HUES6 (cell line): ENCODE results near the gene ANKFN1.

Experiments
- H3K27ac ChIP-seq: 2 replicates; pipeline ENCODE4 v1.7.0; 2013; ENCODE audit warnings: low read depth, mild to moderate bottlenecking, low read length, inconsistent platforms
- H3K27me3 ChIP-seq: 2 replicates; pipeline ENCODE4 v1.6.1; 2013; ENCODE audit warnings: low read length; ENCODE audit not compliant: control insufficient read depth, insufficient read depth
- H3K36me3 ChIP-seq: 2 replicates; pipeline ENCODE4 v1.6.1; 2013; ENCODE audit warnings: low read length; ENCODE audit not compliant: control insufficient read depth, insufficient read depth
- H3K4me1 ChIP-seq: 2 replicates; pipeline ENCODE4 v1.6.1; 2013; ENCODE audit warnings: low read length; ENCODE audit not compliant: control insufficient read depth, insufficient read depth
- H3K4me3 ChIP-seq: 2 replicates; pipeline ENCODE4 v1.5.1; 2013; ENCODE audit warnings: low read depth, low read length
- H3K9ac ChIP-seq: one replicate; pipeline ENCODE4 v1.6.1; 2013; ENCODE audit warnings: mild to moderate bottlenecking, low read length
- H3K9me3 ChIP-seq: 2 replicates; pipeline ENCODE4 v1.6.1; 2013; ENCODE audit warnings: low read depth, low read length; ENCODE audit not compliant: control insufficient read depth, insufficient read depth

Gene ANKFN1

DNA sequence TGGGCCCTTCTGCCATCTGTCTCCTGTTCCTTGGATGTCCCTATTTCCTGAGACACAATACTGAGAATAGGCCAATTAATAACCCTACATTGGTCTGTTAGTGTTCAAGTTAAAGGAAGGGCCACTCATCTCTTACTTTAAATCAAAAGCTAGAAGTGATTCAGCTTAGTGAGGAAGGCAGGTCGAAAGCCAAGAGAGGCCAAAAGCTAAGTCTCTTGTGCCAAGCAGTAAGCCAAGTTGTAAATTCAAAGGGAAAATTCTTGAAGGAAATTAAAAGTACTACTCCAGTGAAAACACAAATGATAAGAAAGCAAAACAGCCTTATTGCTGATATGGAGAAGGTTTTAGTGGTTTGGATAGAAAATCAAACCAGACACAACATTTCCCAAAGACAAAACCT lies 28.8 kb downstream of the ANKFN1 start:
- Histone ChIP-seq H3K9ac (no peak overlapping the region), H3K4me3 (no peak overlapping the region), H3K27ac (no peak overlapping the region)

DNA sequence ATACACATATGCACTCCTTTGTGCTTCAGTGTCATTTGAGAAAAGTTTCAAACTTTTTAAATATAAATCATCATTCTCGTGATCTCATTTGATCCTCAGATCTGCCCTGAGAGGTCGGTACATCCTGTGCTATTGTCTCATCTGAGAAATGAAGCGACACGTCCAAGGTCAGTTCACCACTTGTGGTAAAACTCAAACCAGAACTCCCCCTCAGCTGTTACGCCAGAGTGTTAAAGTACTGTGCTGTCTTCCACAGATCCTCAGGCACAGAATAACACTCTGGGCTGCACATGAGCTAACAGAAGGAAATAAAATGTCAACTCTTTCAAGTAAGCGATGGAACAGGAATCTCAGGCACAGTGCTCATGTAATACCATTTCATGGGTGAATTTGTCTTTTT lies 31.4 kb downstream of the ANKFN1 start:
- Histone ChIP-seq H3K27ac (no peak overlapping the region), H3K9ac (no peak overlapping the region), H3K27me3 (no peaks in the 10 kb centered on the region), H3K9me3 (no peaks in the 10 kb centered on the region), H3K4me3 (no peak overlapping the region), H3K36me3 (no peaks in the 10 kb centered on the region), H3K4me1 (no peaks in the 10 kb centered on the region)

More for the DNA sequence above, 28.8 kb downstream of the ANKFN1 start:
- Histone ChIP-seq H3K9me3 (no peaks in the 10 kb centered on the region), H3K4me1 (no peaks in the 10 kb centered on the region), H3K27me3 (no peaks in the 10 kb centered on the region), H3K36me3 (no peaks in the 10 kb centered on the region)

DNA sequence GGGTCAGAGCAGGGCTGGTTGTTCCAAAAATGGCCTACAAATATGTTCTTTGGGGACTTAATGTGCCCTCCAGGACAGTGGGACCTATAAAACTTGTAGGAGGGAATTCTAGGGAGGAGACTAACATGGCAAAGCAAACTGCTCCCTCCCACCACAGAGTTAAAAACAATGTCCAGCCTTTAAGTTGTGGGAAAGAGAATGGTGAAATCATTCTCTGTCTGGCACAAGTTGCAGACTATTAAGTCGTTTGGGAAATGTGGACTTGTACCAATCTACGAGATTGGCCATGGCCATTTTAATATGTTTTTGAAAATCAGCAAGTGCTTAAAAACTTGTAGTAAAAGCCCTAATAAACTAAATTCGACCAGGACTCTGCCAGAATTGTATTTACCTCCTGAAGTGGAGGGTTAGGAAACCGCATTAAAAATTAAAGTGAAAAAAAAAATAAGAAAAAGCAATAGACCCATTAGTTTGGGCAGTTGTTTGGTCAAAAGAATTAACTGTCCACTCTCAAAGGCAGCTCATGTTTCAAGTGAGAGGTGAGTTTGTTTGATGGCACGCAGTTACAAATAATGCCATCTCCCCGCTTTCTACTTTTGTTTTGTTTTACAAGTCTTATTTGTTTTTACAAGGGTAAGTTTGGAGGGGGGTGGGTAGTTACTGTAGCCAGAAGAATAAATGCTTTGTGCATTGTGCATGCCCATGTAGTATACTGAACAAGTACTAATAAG lies 32.4 kb downstream of the ANKFN1 start:
- Histone ChIP-seq H3K36me3 (no peaks in the 10 kb centered on the region), H3K4me3 (no peak overlapping the region), H3K9me3 (no peaks in the 10 kb centered on the region), H3K27ac (no peak overlapping the region), H3K4me1 (no peaks in the 10 kb centered on the region), H3K27me3 (no peaks in the 10 kb centered on the region), H3K9ac (no peak overlapping the region)

DNA sequence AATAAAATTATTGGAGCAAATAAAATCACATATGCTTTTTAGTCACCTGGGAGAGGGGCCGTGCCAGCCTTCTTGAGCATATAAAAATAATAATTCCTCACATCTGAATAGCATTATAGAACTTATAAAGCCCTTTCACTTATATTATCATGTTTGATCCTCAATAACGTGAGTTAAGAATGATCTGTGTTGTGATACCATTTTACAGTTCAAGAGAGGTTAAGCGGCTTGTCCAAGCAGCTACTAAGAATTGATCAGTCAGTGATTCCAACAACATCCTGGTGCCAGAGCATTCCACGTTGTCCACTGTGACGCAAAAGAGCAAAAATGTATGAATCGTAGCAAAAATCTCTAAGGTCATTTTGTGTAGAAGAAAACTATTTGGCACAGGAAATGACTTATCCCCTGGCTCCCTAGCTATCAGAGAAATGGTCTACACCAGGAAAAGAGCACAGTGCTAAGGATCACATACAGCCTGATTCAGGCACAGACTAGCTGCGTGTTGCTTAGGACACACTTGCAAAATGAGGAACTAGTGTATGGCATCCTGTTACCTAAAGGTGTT lies 33.0 kb downstream of the ANKFN1 start:
- Histone ChIP-seq H3K4me1 (no peaks in the 10 kb centered on the region), H3K9ac (no peak overlapping the region), H3K27me3 (no peaks in the 10 kb centered on the region), H3K4me3 (no peak overlapping the region), H3K36me3 (no peaks in the 10 kb centered on the region), H3K27ac (no peak overlapping the region), H3K9me3 (no peaks in the 10 kb centered on the region)

DNA sequence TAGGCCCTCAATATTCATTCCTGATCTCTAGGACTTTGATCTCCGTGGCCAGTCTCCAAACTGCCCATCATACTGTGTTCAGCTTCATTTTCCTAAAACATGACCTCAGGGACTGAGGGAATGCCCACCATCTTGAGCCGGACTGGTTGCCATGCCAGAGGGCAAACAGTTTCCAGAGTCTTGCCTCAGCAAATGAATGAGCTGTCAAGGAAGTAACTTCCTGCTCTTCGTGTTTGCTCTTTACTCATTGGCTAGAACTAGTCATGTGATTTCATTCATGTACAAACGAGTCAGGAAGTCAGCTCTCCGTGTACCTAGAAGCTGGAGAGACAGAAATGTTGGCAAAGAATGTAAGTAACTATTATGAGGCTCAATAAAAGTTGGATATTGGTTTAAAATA lies 50.2 kb downstream of the ANKFN1 start:
- H3K9ac ChIP-seq, result no peak overlapping the region
- no peaks in the 10 kb centered on the region for H3K27me3 ChIP-seq
- no peak overlapping the region for H3K4me3 ChIP-seq
- peaks cover 3% of the 10 kb centered on the region; the same call in 1 of the 2 replicates for H3K9me3 ChIP-seq
- H3K27ac ChIP-seq, result no peak overlapping the region
- H3K4me1 ChIP-seq, result no peaks in the 10 kb centered on the region
- no peaks in the 10 kb centered on the region for H3K36me3 ChIP-seq

DNA sequence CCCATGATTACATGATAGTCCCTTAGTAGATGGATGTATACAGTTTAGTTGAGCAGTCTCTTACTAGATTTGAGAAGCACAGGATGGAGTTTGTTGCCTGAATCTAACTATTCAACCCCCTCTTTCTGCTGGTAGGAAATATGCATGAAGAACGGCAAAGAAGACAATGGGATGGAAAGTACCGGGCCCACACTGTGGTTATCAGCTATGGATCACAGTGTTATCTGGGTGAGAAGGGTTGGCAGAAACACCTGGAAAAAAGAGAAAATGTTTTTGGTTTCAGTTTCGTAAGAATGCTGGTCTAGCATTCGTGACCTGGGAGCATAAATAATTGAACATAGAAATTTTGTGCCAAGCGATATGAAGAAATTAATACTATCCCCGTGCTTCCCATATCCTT lies 53.1 kb downstream of the ANKFN1 start:
- Histone ChIP-seq H3K27ac (no peak overlapping the region), H3K9me3 (peaks cover 5% of the 10 kb centered on the region)

DNA sequence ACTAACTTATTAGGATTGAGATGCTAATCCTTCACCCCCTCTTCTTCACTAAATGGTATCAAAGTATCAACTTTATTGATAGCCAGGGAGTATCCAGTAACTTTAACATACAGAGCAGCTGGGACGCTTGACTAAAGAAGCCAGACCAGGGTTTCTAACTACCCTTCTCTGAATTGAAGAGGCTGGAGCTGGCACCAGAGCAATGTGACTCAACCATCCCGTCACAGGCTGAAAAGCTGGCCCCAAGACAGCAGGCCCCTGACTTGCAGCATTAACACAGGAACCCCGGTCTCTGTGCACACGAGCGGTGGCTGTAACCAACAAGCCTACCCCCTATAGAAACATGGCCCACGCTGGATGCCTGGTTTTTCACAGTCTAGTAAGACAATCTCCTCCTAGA lies 59.8 kb downstream of the ANKFN1 start:
- Histone ChIP-seq H3K9me3 (peaks cover 2% of the 10 kb centered on the region; the same call in 1 of the 2 replicates), H3K9ac (no peak overlapping the region), H3K27ac (no peak overlapping the region), H3K27me3 (no peaks in the 10 kb centered on the region), H3K36me3 (no peaks in the 10 kb centered on the region), H3K4me1 (no peaks in the 10 kb centered on the region), H3K4me3 (no peak overlapping the region)

More for the DNA sequence above, 53.1 kb downstream of the ANKFN1 start:
- Histone ChIP-seq H3K36me3 (no peaks in the 10 kb centered on the region), H3K4me1 (no peaks in the 10 kb centered on the region), H3K4me3 (no peak overlapping the region), H3K9ac (no peak overlapping the region), H3K27me3 (no peaks in the 10 kb centered on the region)

DNA sequence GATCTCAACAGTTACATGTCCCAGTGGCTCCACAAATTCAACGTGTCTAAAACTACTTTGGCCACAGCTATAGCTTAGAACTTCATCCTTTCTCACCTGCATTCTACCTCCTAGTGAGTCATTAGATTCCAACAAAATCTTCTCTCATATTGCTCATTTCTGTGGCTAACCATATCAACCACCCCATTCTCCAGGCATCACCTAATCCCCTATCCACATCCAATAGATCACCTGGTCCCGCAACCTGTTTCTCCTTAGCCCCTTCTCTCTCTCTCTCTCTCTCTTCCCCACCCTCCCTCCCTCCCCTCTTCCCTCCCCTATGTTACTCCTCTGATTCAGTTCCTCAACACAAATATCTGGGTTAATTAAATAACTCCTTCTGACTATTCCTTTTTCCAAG lies 64.6 kb downstream of the ANKFN1 start:
- Histone ChIP-seq H3K36me3 (no peaks in the 10 kb centered on the region), H3K27me3 (no peaks in the 10 kb centered on the region), H3K9ac (no peak overlapping the region), H3K27ac (no peak overlapping the region), H3K4me1 (peaks cover 3% of the 10 kb centered on the region; the same call in 1 of the 2 replicates), H3K9me3 (no peaks in the 10 kb centered on the region), H3K4me3 (no peak overlapping the region)

DNA sequence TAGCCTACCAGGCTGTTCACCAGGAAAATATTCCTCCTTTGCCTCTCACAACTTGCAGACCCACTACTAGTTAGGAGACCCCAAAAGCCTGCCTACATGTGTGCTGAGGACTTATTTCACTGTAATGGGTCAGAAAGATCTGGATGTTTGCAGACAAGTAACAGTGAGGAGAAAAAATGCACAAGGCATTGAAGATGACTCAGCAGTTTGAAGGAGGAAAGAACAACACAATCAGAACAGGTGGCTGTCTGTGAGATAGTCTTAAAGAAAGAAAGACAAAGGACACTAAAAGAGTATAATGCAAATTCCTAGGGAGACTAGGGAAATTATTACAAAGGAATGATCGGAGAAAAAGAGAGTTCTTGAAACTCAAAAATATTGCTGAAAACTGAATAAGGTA lies 69.0 kb downstream of the ANKFN1 start:
- peaks cover 3% of the 10 kb centered on the region; the same call in 1 of the 2 replicates for H3K4me1 ChIP-seq
- H3K27me3 ChIP-seq, result no peaks in the 10 kb centered on the region
- no peak overlapping the region for H3K9ac ChIP-seq
- no peaks in the 10 kb centered on the region for H3K36me3 ChIP-seq
- H3K9me3 ChIP-seq, result no peaks in the 10 kb centered on the region
- no peak overlapping the region for H3K4me3 ChIP-seq
- H3K27ac ChIP-seq, result no peak overlapping the region

DNA sequence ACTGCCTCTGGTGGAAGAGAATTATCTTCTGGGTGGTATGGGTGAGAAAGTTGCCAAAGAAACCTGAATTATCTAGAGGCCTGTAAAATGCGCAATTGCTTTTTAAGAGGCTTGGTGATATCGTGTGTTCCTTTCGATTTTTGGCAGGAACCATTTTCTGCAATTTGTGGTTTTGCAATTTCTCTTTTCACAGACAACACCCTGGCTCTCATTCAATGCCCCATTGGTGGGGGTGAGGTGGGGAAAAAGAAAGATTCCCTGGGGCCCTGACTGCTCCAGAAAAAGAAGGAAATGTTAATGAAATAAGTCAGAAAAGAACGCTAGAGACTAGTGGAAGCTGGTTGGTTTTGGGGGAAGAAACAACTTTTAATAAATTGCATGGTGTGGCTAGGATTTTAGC lies 77.4 kb downstream of the ANKFN1 start:
- Histone ChIP-seq H3K4me3 (no peak overlapping the region), H3K4me1 (peaks cover 6% of the 10 kb centered on the region; the same call in 1 of the 2 replicates), H3K27me3 (no peaks in the 10 kb centered on the region), H3K9me3 (no peaks in the 10 kb centered on the region), H3K27ac (no peak overlapping the region), H3K36me3 (no peaks in the 10 kb centered on the region), H3K9ac (no peak overlapping the region)

DNA sequence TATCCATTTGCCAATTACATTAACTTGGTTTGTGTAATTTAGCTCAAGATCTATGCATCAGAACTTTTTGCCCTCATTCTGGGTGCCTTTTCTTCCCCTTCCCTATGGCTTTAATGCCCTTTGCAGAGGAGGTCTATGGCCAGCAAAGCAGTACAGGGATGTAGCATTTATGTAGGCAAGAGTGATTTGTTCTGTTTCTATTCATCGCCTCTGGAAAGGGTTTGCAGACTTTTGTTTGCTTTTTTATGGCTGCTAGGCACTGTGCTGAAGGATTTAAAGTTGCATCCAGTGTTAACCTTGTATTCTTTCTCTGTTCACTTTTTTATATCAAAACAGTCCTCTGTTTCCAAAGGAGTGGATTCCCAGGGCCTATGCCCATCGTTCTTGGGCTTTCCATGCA lies 78.0 kb downstream of the ANKFN1 start:
- Histone ChIP-seq H3K9ac (no peak overlapping the region), H3K27ac (no peak overlapping the region), H3K9me3 (no peaks in the 10 kb centered on the region), H3K4me1 (peaks cover 6% of the 10 kb centered on the region; the same call in 1 of the 2 replicates), H3K4me3 (no peak overlapping the region), H3K36me3 (no peaks in the 10 kb centered on the region), H3K27me3 (no peaks in the 10 kb centered on the region)
